AG04449 (cell line): ENCODE measurements around the gene GRM7.

Experiments
- CTCF ChIA-PET: fragments of 350-600 bp; formaldehyde crosslinking; extraction: SDS; loops from one replicate; lab custom pipeline; 2021; ENCODE audit warnings: antibody characterized with exemption; lab: Yijun Ruan, JAX
- POLR2A ChIA-PET: fragments of 400-600, 350-600 bp; formaldehyde crosslinking; extraction: SDS; loops from one replicate; lab custom pipeline; 2020; ENCODE audit warnings: antibody characterized with exemption, inconsistent platforms; lab: Yijun Ruan, JAX
- DNase-seq: peaks from one replicate; pipeline ENCODE4 v3.0.0-alpha.2; 2010; ENCODE audit warnings: low read depth, low spot score
- H3K4me3 ChIP-seq: 2 replicates; pipeline ENCODE4 v1.5.1; 2011; ENCODE audit warnings: low read depth, mild to moderate bottlenecking, control low read depth, low read length
- CTCF ChIP-seq: IDR thresholded peaks from one replicate; pipeline ENCODE4 v1.5.1; 2011; ENCODE audit warnings: mild to moderate bottlenecking, moderate library complexity, low read length, control low read depth, inconsistent platforms; ENCODE audit not compliant: insufficient read depth; ENCODE audit errors: missing control alignments

GRM7 gene

GRCh38 chr3:7075117-7075516 is 214.2 kb downstream of the GRM7 start:
- ChIA-PET POLR2A (no interaction called here), CTCF (no interaction called here)
- no peak overlapping the region for H3K4me3 ChIP-seq
- TF ChIP-seq CTCF = no peak
- DNase-seq = no peak

GRCh38 chr3:7075901-7076300 is 215.0 kb downstream of the GRM7 start:
- POLR2A ChIA-PET = no interaction called here
- CTCF ChIA-PET = no interaction called here
- DNase-seq = no peak
- H3K4me3 ChIP-seq = no peak overlapping the region
- no peak for TF ChIP-seq CTCF

GRCh38 chr3:7082244-7082643 is 221.3 kb downstream of the GRM7 start:
- no peak for TF ChIP-seq CTCF
- no peak for DNase-seq
- no peak overlapping the region for H3K4me3 ChIP-seq
- POLR2A ChIA-PET = no interaction called here
- CTCF ChIA-PET = no interaction called here

- ChIA-PET CTCF (no interaction called here), POLR2A (no interaction called here)
- TF ChIP-seq CTCF = no peak
- no peak overlapping the region for H3K4me3 ChIP-seq
- no peak for DNase-seq
Observed at GRCh38 chr3:7086417-7086816, 225.5 kb downstream of the GRM7 start.

GRCh38 chr3:7095116-7095515 is 234.2 kb downstream of the GRM7 start:
- DNase-seq = no peak
- CTCF ChIA-PET = no interaction called here
- TF ChIP-seq CTCF = no peak
- H3K4me3 ChIP-seq = no peak overlapping the region
- POLR2A ChIA-PET = no interaction called here

- POLR2A ChIA-PET = no interaction called here
- H3K4me3 ChIP-seq = no peak overlapping the region
- DNase-seq = no peak
- CTCF ChIA-PET = no interaction called here
- TF ChIP-seq CTCF = no peak
Observed at GRCh38 chr3:7100136-7100535, 239.2 kb downstream of the GRM7 start.
